A673 (cell line): Measurements from ENCODE around the gene AATK. TPM values are rescaled to one million over a fixed set of nuclear protein-coding genes. Genes with fewer than 3 reads are reported as not detected.
A peak's percentile ranks its signal among the peaks of the same experiment; 100 is the strongest.

ENCODE experiments used
- BruUV-seq: library from RNA; stranded (reverse); fragments of 400-500 nt; replicated peaks from 2 replicates; lab custom pipeline; 2021; lab: Mats Ljungman, UMichigan
- CTCF ChIA-PET: fragments of 300-600 bp; sonication (Branson Sonifier 250); formaldehyde crosslinking; loops from one replicate; lab custom pipeline; 2022; ENCODE audit warnings: antibody characterized with exemption; lab: Charles Lee
- POLR2A ChIA-PET: fragments of 300-600 bp; sonication (Branson Sonifier 250); formaldehyde crosslinking; loops from one replicate; lab custom pipeline; 2022; ENCODE audit warnings: antibody characterized with exemption; ENCODE audit not compliant: low non-redundant PET; lab: Charles Lee
- DNase-seq: peaks from one replicate; pipeline ENCODE4 v3.0.0-alpha.2; 2015; ENCODE audit warnings: low spot score
- H3K27ac ChIP-seq: fragments of 200-600 bp; sonication (generic); 2 replicates; pipeline ENCODE4 v1.5.1; 2016; ENCODE audit warnings: mixed run types, low read depth, mild to moderate bottlenecking, mixed read lengths, antibody characterized with exemption, low read length; ENCODE audit not compliant: poor library complexity, severe bottlenecking
- H3K27me3 ChIP-seq: fragments of 200-600 bp; sonication (generic); replicated peaks from 2 replicates; pipeline ENCODE4 v1.6.1; 2017; ENCODE audit warnings: mixed run types, low read depth, mild to moderate bottlenecking, mixed read lengths, antibody characterized with exemption, low read length; ENCODE audit not compliant: insufficient read depth, poor library complexity
- H3K36me3 ChIP-seq: fragments of 200-600 bp; sonication (generic); 2 replicates; pipeline ENCODE4 v1.6.1; 2016; ENCODE audit warnings: mixed run types, mild to moderate bottlenecking, mixed read lengths, antibody characterized with exemption, low read length; ENCODE audit not compliant: insufficient read depth, poor library complexity, severe bottlenecking
- H3K4me1 ChIP-seq: fragments of 200-600 bp; sonication (generic); 2 replicates; pipeline ENCODE4 v1.6.1; 2017; ENCODE audit warnings: mixed run types, mild to moderate bottlenecking, mixed read lengths, antibody characterized with exemption, low read length; ENCODE audit not compliant: insufficient read depth, poor library complexity, severe bottlenecking
- H3K4me3 ChIP-seq: fragments of 200-600 bp; sonication (generic); 2 replicates; pipeline ENCODE4 v1.5.1; 2016; ENCODE audit warnings: low read depth, mixed run types, mild to moderate bottlenecking, mixed read lengths, low read length; ENCODE audit not compliant: poor library complexity, severe bottlenecking
- H3K9me3 ChIP-seq: fragments of 200-600 bp; sonication (generic); 2 replicates; pipeline ENCODE4 v1.6.1; 2016; ENCODE audit warnings: mixed run types, low read depth, mild to moderate bottlenecking, mixed read lengths, antibody characterized with exemption, low read length; ENCODE audit not compliant: poor library complexity, severe bottlenecking
- EZH2 ChIP-seq: fragments of 200-600 bp; sonication (generic); IDR thresholded peaks from 2 replicates; pipeline ENCODE4 v1.6.1; 2017; ENCODE audit warnings: borderline replicate concordance, low read depth, mild to moderate bottlenecking, mixed read lengths, antibody characterized with exemption, low read length; ENCODE audit not compliant: poor library complexity, severe bottlenecking
- intact Hi-C: fragments of 100-400 bp; cut with micrococcal nuclease; formaldehyde crosslinking; loops from one replicate; pipeline ENCODE4 v1.10.0; 2022; ENCODE audit not compliant: unreplicated experiment
- total RNA-seq: library from RNA; stranded (reverse); gene quantifications from 2 replicates; pipeline ENCODE4 v1.2.3, GENCODE V29; 2021
- TF ChIP-seq, protein P1 (sequence below): fragments of 300-800, 200-600 bp; sonication (generic); conservative IDR thresholded peaks from 2 replicates; pipeline ENCODE4 v1.5.1; 2017; ENCODE audit warnings: low read depth, mild to moderate bottlenecking, antibody characterized with exemption, low read length, moderate library complexity, mixed read lengths

The AATK gene
- total RNA-seq, 1 experiment from 2014 or later: 0.90 TPM

DNA sequence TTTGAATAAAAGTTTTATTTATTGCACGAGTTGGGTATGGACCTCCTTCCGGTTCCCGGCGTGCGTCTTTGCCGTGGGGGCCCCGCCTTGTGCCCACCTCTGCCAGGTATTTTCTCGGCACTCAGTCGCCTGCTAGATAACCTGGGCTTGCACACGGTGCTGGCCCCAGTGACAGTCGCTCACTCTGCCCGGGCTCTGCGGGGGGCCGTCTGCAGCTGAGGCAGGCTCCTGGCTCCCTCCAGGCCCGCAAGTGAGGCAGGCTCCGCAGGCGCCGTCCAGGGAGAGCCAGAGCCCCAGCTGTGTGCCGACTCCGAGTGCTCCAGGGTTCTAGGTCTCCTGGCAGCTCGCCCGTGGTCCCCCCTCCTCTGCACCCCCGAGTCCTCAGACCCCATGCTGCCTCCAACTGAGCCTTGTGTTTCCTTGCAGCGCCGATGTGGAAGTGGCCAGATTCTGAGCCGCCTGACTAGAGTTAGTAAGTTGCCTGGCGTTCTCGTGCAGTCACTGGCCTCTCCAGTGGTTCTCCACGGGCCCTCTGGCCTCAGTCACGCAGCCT, 55.5 kb downstream of the AATK start:
- no peak for TF ChIP-seq EZH2
- TF ChIP-seq, protein P1, sequence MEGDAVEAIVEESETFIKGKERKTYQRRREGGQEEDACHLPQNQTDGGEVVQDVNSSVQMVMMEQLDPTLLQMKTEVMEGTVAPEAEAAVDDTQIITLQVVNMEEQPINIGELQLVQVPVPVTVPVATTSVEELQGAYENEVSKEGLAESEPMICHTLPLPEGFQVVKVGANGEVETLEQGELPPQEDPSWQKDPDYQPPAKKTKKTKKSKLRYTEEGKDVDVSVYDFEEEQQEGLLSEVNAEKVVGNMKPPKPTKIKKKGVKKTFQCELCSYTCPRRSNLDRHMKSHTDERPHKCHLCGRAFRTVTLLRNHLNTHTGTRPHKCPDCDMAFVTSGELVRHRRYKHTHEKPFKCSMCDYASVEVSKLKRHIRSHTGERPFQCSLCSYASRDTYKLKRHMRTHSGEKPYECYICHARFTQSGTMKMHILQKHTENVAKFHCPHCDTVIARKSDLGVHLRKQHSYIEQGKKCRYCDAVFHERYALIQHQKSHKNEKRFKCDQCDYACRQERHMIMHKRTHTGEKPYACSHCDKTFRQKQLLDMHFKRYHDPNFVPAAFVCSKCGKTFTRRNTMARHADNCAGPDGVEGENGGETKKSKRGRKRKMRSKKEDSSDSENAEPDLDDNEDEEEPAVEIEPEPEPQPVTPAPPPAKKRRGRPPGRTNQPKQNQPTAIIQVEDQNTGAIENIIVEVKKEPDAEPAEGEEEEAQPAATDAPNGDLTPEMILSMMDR: no peak
- POLR2A ChIA-PET: no interaction called here
- Histone ChIP-seq H3K36me3 (no peaks in the 10 kb centered on the region), H3K4me1 (peaks cover 13% of the 10 kb centered on the region), H3K4me3 (no peak overlapping the region), H3K27me3 (no peaks in the 10 kb centered on the region), H3K9me3 (no peaks in the 10 kb centered on the region), H3K27ac (peak overlapping the region; percentile 52)
- BruUV-seq: no TSS peak
- peak; percentile 38 for DNase-seq
- CTCF ChIA-PET: interaction anchor here (1.3 kb wide), 1 partner anchor 13 kb away, joined by 4 read pairs; no protein-coding TSS in a partner anchor
- intact Hi-C loops: no loop called here

DNA sequence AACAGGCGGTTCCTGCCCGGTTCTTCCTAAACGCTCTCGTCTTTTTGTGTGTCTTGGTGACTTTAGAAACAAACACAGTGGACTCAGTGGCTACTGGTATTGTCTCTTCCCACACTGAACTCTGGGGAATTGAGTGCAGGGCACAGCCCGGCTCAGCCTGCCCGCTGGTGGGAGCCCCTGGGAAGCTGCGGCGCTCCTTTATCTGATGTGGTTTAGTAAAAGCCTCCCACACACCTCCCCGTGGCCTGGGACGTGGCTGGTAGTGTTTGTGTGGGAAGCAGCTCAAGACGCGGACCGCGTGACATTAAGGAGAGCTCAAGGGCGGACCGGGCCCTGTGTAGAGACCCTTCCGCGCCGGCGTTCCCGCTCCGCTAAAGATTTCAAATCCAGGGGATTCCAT, 56.1 kb downstream of the AATK start:
- H3K9me3 ChIP-seq: no peaks in the 10 kb centered on the region
- no peak for DNase-seq
- intact Hi-C loops: no loop called here
- POLR2A ChIA-PET: no interaction called here
- TF ChIP-seq EZH2: no peak
- TF ChIP-seq, protein P1: no peak
- no TSS peak for BruUV-seq
- no peaks in the 10 kb centered on the region for H3K27me3 ChIP-seq
- H3K27ac ChIP-seq: peak overlapping the region; percentile 8
- peaks cover 13% of the 10 kb centered on the region for H3K4me1 ChIP-seq
- H3K4me3 ChIP-seq: no peak overlapping the region
- CTCF ChIA-PET: interaction anchor here (1.3 kb wide), 1 partner anchor 13 kb away, joined by 4 read pairs; no protein-coding TSS in a partner anchor
- no peaks in the 10 kb centered on the region for H3K36me3 ChIP-seq

DNA sequence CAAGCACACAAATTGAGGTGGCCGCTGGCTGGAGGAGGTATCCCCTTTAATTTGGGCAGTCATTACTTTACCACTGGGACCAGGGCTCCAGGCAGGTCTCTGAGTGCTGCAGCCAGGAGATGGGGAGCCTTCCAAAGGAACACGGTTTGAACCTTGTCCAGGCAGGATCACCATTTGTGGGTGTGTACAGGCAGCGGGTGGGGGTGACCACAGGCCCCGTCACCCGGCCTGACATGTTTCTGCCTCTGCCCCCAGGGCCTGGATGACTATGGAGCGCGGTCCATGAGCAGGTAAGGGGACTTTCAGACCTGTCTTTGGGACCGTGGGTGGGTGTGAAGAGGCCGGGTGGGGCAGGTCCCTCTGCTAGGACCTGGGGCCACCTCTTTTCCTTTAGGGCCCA, 57.8 kb downstream of the AATK start:
- intact Hi-C loops: no loop called here
- no peak overlapping the region for H3K4me3 ChIP-seq
- DNase-seq: no peak
- no peak overlapping the region for H3K27ac ChIP-seq
- no TSS peak for BruUV-seq
- no peaks in the 10 kb centered on the region for H3K9me3 ChIP-seq
- no peaks in the 10 kb centered on the region for H3K27me3 ChIP-seq
- ChIA-PET CTCF (no interaction called here), POLR2A (no interaction called here)
- TF ChIP-seq, protein P1: no peak
- no peak for TF ChIP-seq EZH2
- no peaks in the 10 kb centered on the region for H3K36me3 ChIP-seq
- peaks cover 13% of the 10 kb centered on the region for H3K4me1 ChIP-seq
